ENCODE results near the gene TTI1. TPM values are rescaled to one million over a fixed set of nuclear protein-coding genes. Genes with fewer than 3 reads are reported as not detected.

TTI1 gene
- total RNA-seq, 4 donors from 2014 or later: 5.1 to 14.7 (median 10.5) TPM

GRCh38 chr20:38001981-38002380, 31.3 kb downstream of the TTI1 start:
- Histone ChIP-seq H3K36me3 (peaks cover 4 to 94% (median 24%) of the 10 kb centered on the region in 3 donors), H3K27me3 (no peaks in the 10 kb centered on the region), H3K27ac (no peak overlapping the region), H3K9me3 (no peaks in the 10 kb centered on the region), H3K4me3 (no peak overlapping the region), H3K4me1 (no peaks in the 10 kb centered on the region)
- TF ChIP-seq, protein P1, sequence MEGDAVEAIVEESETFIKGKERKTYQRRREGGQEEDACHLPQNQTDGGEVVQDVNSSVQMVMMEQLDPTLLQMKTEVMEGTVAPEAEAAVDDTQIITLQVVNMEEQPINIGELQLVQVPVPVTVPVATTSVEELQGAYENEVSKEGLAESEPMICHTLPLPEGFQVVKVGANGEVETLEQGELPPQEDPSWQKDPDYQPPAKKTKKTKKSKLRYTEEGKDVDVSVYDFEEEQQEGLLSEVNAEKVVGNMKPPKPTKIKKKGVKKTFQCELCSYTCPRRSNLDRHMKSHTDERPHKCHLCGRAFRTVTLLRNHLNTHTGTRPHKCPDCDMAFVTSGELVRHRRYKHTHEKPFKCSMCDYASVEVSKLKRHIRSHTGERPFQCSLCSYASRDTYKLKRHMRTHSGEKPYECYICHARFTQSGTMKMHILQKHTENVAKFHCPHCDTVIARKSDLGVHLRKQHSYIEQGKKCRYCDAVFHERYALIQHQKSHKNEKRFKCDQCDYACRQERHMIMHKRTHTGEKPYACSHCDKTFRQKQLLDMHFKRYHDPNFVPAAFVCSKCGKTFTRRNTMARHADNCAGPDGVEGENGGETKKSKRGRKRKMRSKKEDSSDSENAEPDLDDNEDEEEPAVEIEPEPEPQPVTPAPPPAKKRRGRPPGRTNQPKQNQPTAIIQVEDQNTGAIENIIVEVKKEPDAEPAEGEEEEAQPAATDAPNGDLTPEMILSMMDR (IDR thresholded peaks at IDR 0.05): no peak
- no peak for TF ChIP-seq POLR2A (IDR thresholded peaks at IDR 0.05)
- no peak for DNase-seq
- 96% methylated on average over 4 of the region's 4 CpGs for WGBS, 2 donors
- intact Hi-C loops (cut with DNase I): no loop called here

GRCh38 chr20:38001173-38001875, 31.9 kb downstream of the TTI1 start:
- Histone ChIP-seq H3K27ac (no peak overlapping the region), H3K4me3 (no peak overlapping the region), H3K9me3 (no peaks in the 10 kb centered on the region), H3K4me1 (no peaks in the 10 kb centered on the region), H3K36me3 (peaks cover 4 to 97% (median 24%) of the 10 kb centered on the region in 3 donors), H3K27me3 (no peaks in the 10 kb centered on the region)
- WGBS, 2 donors: 75 to 91% methylated on average over 6 of the region's 6 CpGs
- intact Hi-C loops (cut with DNase I): no loop called here
- TF ChIP-seq POLR2A (IDR thresholded peaks at IDR 0.05): no peak
- TF ChIP-seq, protein P1 (IDR thresholded peaks at IDR 0.05): no peak
- no peak for DNase-seq

DNA sequence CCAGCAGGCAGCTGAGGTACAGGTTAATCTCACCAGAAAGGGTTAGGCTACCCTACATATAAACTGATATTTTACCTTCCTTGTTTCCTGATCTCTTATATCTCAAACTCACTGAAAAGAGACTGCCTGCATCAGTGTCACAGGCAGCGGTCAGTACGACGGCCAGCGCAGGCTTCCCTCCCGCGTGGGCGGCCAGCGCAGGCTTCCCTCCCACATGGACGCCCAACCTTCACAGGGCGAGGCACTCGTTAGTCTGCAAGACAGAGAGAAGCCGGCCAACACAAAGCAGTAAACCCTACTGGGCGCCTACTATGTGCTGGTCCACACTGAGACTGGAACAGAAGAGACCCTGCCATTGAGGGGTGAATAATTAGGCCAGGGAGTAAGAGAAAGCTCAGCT, 33.0 kb downstream of the TTI1 start:
- H3K4me1 ChIP-seq: no peaks in the 10 kb centered on the region
- H3K27me3 ChIP-seq: no peaks in the 10 kb centered on the region
- H3K36me3 ChIP-seq: peaks cover 8 to 99% (median 26%) of the 10 kb centered on the region in 3 donors
- no peaks in the 10 kb centered on the region for H3K9me3 ChIP-seq
- H3K27ac ChIP-seq: no peak overlapping the region
- TF ChIP-seq POLR2A (IDR thresholded peaks at IDR 0.05): no peak
- TF ChIP-seq, protein P1 (IDR thresholded peaks at IDR 0.05): no peak
- DNase-seq: no peak
- intact Hi-C loops (cut with DNase I): no loop called here
- WGBS, 2 donors: no CpG with 5 or more reads among the region's 13 CpGs
- no peak overlapping the region for H3K4me3 ChIP-seq

- Histone ChIP-seq H3K36me3 (peaks cover 14 to 100% (median 27%) of the 10 kb centered on the region in 3 donors), H3K4me1 (no peaks in the 10 kb centered on the region), H3K27me3 (no peaks in the 10 kb centered on the region), H3K9me3 (no peaks in the 10 kb centered on the region), H3K27ac (no peak overlapping the region), H3K4me3 (no peak overlapping the region)
- no peak for DNase-seq
- intact Hi-C loops (cut with DNase I): no loop called here
- TF ChIP-seq, protein P1 (IDR thresholded peaks at IDR 0.05): no peak
- no peak for TF ChIP-seq POLR2A (IDR thresholded peaks at IDR 0.05)
- WGBS, 2 donors: 84 to 91% methylated on average over 15 of the region's 15 CpGs
These were observed 33.6 kb downstream of the TTI1 start for GRCh38 chr20:37999526-38000263.

DNA sequence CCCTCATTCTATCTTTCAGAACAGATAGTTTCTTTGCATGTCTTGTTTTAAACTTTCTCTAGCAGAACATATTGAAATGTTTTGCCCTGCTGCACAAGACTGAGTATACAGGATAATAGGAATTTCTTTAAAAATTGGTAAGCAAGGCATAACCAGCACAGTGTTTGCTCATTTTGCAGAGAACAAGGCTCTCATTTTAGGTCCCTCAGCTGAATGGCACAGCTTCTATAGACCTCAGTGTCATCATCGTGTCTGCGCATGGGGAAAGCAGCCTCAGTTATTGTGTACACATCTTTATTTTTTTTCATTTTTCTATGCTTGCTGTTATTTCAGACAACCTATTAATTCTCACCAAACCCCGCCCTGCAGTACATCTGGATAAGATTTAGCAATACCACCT, 35.7 kb downstream of the TTI1 start:
- no peaks in the 10 kb centered on the region for H3K9me3 ChIP-seq
- WGBS, 2 donors: 90 to 92% methylated on average over 3 of the region's 3 CpGs
- TF ChIP-seq, protein P1 (IDR thresholded peaks at IDR 0.05): no peak
- TF ChIP-seq POLR2A (IDR thresholded peaks at IDR 0.05): no peak
- H3K36me3 ChIP-seq: peaks cover 15 to 92% (median 27%) of the 10 kb centered on the region in 3 donors
- peaks cover 4 to 15% (median 4%) of the 10 kb centered on the region in 3 donors for H3K4me1 ChIP-seq
- no peak overlapping the region for H3K27ac ChIP-seq
- H3K4me3 ChIP-seq: no peak overlapping the region
- intact Hi-C loops (cut with DNase I): no loop called here
- no peaks in the 10 kb centered on the region for H3K27me3 ChIP-seq
- no peak for DNase-seq
